NCI-H226 (cell line): Measurements from ENCODE around the gene VASP.

Source experiments
- DNase-seq: peaks from one replicate; pipeline ENCODE4 v3.0.0-alpha.2; 2015

VASP gene

GRCh38 chr19:45560686-45561085, 53.4 kb downstream of the VASP start:
- no peak for DNase-seq

- no peak for DNase-seq
These were observed 57.0 kb downstream of the VASP start for GRCh38 chr19:45564131-45564780.

GRCh38 chr19:45567609-45568008, 60.3 kb downstream of the VASP start:
- no peak for DNase-seq

GRCh38 chr19:45568732-45569131, 61.5 kb downstream of the VASP start:
- peak; percentile 33 for DNase-seq

GRCh38 chr19:45569619-45570421, 62.5 kb downstream of the VASP start:
- no peak for DNase-seq

GRCh38 chr19:45571457-45572220, 64.4 kb downstream of the VASP start:
- DNase-seq, result no peak

- no peak for DNase-seq
These were observed 67.2 kb downstream of the VASP start for GRCh38 chr19:45574526-45574925.

- no peak for DNase-seq
These were observed 67.9 kb downstream of the VASP start for GRCh38 chr19:45575216-45575615.
